Testis (tissue), 3 donors: Measurements from ENCODE around the gene ORMDL3. TPM values are rescaled to one million over a fixed set of nuclear protein-coding genes. Genes with fewer than 3 reads are reported as not detected.

Experiments
- DNase-seq: peaks from one replicate; pipeline ENCODE4 v3.0.0-alpha.2; 2019
- H3K27ac ChIP-seq, 2 donors: fragments of 200-600 bp; sonication (generic); one replicate each; pipeline ENCODE4 v1.5.1; 2019
- H3K27me3 ChIP-seq: fragments of 200-600 bp; sonication (generic); one replicate; pipeline ENCODE4 v1.5.1; 2019
- H3K36me3 ChIP-seq: fragments of 200-600 bp; sonication (generic); one replicate; pipeline ENCODE4 v1.5.1; 2017; ENCODE audit warnings: low read depth; ENCODE audit errors: missing control alignments
- H3K4me1 ChIP-seq: fragments of 200-600 bp; sonication (generic); one replicate; pipeline ENCODE4 v1.5.1; 2019
- H3K4me3 ChIP-seq, 2 donors: fragments of 200-600 bp; sonication (generic); one replicate each; pipeline ENCODE4 v1.5.1; 2017 to 2019
- H3K9me3 ChIP-seq: fragments of 200-600 bp; sonication (generic); one replicate; pipeline ENCODE4 v1.5.1; 2017
- POLR2A ChIP-seq: fragments of 450-650 bp; IDR thresholded peaks from one replicate; pipeline ENCODE4 v1.6.1; 2017; ENCODE audit warnings: antibody characterized with exemption, mild to moderate bottlenecking, moderate library complexity
- WGBS, 2 donors: methylation state at CpG; one replicate each; pipeline ENCODE4 v1.1.5; 2018; 5-methylcytosine and 5-hydroxymethylcytosine counted together
- intact Hi-C: fragments of 100-400 bp; cut with DNase I; formaldehyde crosslinking; loops from one replicate; pipeline ENCODE4 v1.15.1; 2023; ENCODE audit warnings: low total_unique reads
- polyA plus RNA-seq: library from polyadenylated mRNA; stranded (reverse); fragments of 350-450 nt; fragmentation: Illumina TruSeq; extraction: RNeasy Lipid Tissue Mini Kit (QIAGEN cat#74804); gene quantifications from one replicate; pipeline ENCODE4 v1.2.3, GENCODE V29; 2014; ENCODE audit warnings: low read depth, low replicate concordance; ENCODE audit not compliant: insufficient read depth
- total RNA-seq, 2 donors: library from RNA; depleted of rRNA; stranded (reverse); fragments of >200 nt; gene quantifications; one replicate each; pipeline ENCODE4 v1.2.3, GENCODE V29; 2016
- TF ChIP-seq, protein P1 (sequence below), 3 experiments: fragments of 450-650 bp in 2 of 3; fragments of 200-600 bp in 1 of 3; sonication (generic) in 1 of 3; IDR thresholded peaks; one replicate each; pipeline ENCODE4 v1.5.1; 2016 to 2019; ENCODE audit warnings: antibody characterized with exemption in 3 of 3, mild to moderate bottlenecking in 2 of 3, moderate library complexity in 1 of 3

The ORMDL3 gene
- total and polyA plus RNA-seq, 3 donors from 2014 or later: 77.6 to 99.7 (median 79.0) TPM

- Histone ChIP-seq H3K4me1 (no peaks in the 10 kb centered on the region), H3K27ac (no peak overlapping the region), H3K9me3 (no peaks in the 10 kb centered on the region), H3K4me3 (no peak overlapping the region), H3K36me3 (no peaks in the 10 kb centered on the region), H3K27me3 (no peaks in the 10 kb centered on the region)
- TF ChIP-seq, protein P1, sequence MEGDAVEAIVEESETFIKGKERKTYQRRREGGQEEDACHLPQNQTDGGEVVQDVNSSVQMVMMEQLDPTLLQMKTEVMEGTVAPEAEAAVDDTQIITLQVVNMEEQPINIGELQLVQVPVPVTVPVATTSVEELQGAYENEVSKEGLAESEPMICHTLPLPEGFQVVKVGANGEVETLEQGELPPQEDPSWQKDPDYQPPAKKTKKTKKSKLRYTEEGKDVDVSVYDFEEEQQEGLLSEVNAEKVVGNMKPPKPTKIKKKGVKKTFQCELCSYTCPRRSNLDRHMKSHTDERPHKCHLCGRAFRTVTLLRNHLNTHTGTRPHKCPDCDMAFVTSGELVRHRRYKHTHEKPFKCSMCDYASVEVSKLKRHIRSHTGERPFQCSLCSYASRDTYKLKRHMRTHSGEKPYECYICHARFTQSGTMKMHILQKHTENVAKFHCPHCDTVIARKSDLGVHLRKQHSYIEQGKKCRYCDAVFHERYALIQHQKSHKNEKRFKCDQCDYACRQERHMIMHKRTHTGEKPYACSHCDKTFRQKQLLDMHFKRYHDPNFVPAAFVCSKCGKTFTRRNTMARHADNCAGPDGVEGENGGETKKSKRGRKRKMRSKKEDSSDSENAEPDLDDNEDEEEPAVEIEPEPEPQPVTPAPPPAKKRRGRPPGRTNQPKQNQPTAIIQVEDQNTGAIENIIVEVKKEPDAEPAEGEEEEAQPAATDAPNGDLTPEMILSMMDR (IDR thresholded peaks at IDR 0.05): no peak
- no peak for TF ChIP-seq POLR2A
- 23 to 28% methylated on average over 3 of the region's 3 CpGs for WGBS, 2 donors
- intact Hi-C loops: no loop called here
- DNase-seq: no peak
Measured at GRCh38 chr17:39972271-39972670, 44.9 kb upstream of the ORMDL3 start.

- 72 to 81% methylated on average over 4 of the region's 4 CpGs for WGBS, 2 donors
- Histone ChIP-seq H3K9me3 (no peaks in the 10 kb centered on the region), H3K4me3 (no peak overlapping the region), H3K36me3 (no peaks in the 10 kb centered on the region), H3K4me1 (no peaks in the 10 kb centered on the region), H3K27ac (no peak overlapping the region), H3K27me3 (no peaks in the 10 kb centered on the region)
- DNase-seq: no peak
- intact Hi-C loops: no loop called here
- TF ChIP-seq, protein P1 (IDR thresholded peaks at IDR 0.05): no peak
- TF ChIP-seq POLR2A: no peak
Measured at GRCh38 chr17:39971076-39971603, 43.7 kb upstream of the ORMDL3 start.

- 68 to 74% methylated on average over 7 of the region's 7 CpGs for WGBS, 2 donors
- TF ChIP-seq, protein P1 (IDR thresholded peaks at IDR 0.05): no peak
- no peak for TF ChIP-seq POLR2A
- intact Hi-C loops: no loop called here
- H3K27ac ChIP-seq: no peak overlapping the region
- no peak for DNase-seq
- no peaks in the 10 kb centered on the region for H3K9me3 ChIP-seq
- no peaks in the 10 kb centered on the region for H3K4me1 ChIP-seq
- no peaks in the 10 kb centered on the region for H3K27me3 ChIP-seq
- H3K36me3 ChIP-seq: no peaks in the 10 kb centered on the region
- H3K4me3 ChIP-seq: no peak overlapping the region
Measured at GRCh38 chr17:39970157-39970692, 42.8 kb upstream of the ORMDL3 start.

- Histone ChIP-seq H3K4me1 (no peaks in the 10 kb centered on the region), H3K36me3 (no peaks in the 10 kb centered on the region), H3K27me3 (no peaks in the 10 kb centered on the region), H3K4me3 (no peak overlapping the region), H3K9me3 (no peaks in the 10 kb centered on the region), H3K27ac (no peak overlapping the region)
- WGBS, 2 donors: 71 to 74% methylated on average over 6 of the region's 6 CpGs
- intact Hi-C loops: no loop called here
- TF ChIP-seq, protein P1 (IDR thresholded peaks at IDR 0.05): no peak
- DNase-seq: no peak
Measured at GRCh38 chr17:39969375-39969774, 42.0 kb upstream of the ORMDL3 start.

DNA sequence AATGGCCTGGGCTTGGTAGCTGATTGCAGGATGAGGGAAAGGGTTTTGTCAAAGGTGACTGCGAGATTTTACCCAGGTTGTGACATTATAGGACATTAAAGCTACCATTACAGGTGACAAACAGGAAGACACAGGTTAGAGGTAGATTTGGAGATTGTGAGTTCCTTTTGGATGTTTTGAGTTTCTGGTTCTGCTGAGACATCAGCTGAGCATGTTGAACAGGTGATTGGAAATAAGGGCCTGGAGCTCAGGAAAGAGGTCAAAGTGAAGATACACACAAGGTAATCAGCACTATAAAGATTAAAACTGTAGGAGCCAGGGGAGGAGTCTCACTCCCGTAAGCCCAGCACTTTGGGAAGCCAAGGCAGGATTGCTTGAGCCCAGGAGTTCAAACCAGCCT, 41.4 kb upstream of the ORMDL3 start:
- no peaks in the 10 kb centered on the region for H3K9me3 ChIP-seq
- H3K36me3 ChIP-seq: no peaks in the 10 kb centered on the region
- H3K27me3 ChIP-seq: no peaks in the 10 kb centered on the region
- no peak overlapping the region for H3K27ac ChIP-seq
- DNase-seq: no peak
- intact Hi-C loops: no loop called here
- H3K4me1 ChIP-seq: no peaks in the 10 kb centered on the region
- H3K4me3 ChIP-seq: no peak overlapping the region
- TF ChIP-seq, protein P1 (IDR thresholded peaks at IDR 0.05): no peak
- no peak for TF ChIP-seq POLR2A
- 81 to 86% methylated on average over 2 of the region's 2 CpGs for WGBS, 2 donors
